HCT116 (cell line): ENCODE results near the gene RARG.

ENCODE experiments used
- ATF3 ChIP-seq: IDR thresholded peaks from 2 replicates; pipeline ENCODE4 v1.6.1; 2012
- EZH2 ChIP-seq: fragments of 200-600 bp; sonication (generic); IDR thresholded peaks from 2 replicates; pipeline ENCODE4 v1.6.1; 2017; ENCODE audit warnings: antibody characterized with exemption, mixed run types
- JUND ChIP-seq: IDR thresholded peaks from 2 replicates; pipeline ENCODE4 v1.6.1; 2012
- POLR2A ChIP-seq: IDR thresholded peaks from 2 replicates; pipeline ENCODE4 v1.7.0; 2011; ENCODE audit warnings: borderline replicate concordance; ENCODE audit not compliant: insufficient read depth, insufficient read length; ENCODE audit errors: extremely low read depth
- POLR2AphosphoS5 ChIP-seq: IDR thresholded peaks from 2 replicates; pipeline ENCODE4 v1.6.1; 2011; ENCODE audit warnings: mild to moderate bottlenecking, low read depth, low read length, moderate library complexity
- REST ChIP-seq: IDR thresholded peaks from 2 replicates; pipeline ENCODE4 v1.6.1; 2012; ENCODE audit warnings: low read depth
- YY1 ChIP-seq: IDR thresholded peaks from 2 replicates; pipeline ENCODE4 v1.6.1; 2011; ENCODE audit warnings: low read length, low read depth, moderate library complexity, mild to moderate bottlenecking; ENCODE audit not compliant: insufficient replicate concordance; ENCODE audit errors: extremely low read depth
- ZBTB33 ChIP-seq: IDR thresholded peaks from 2 replicates; pipeline ENCODE4 v1.6.1; 2011; ENCODE audit warnings: mild to moderate bottlenecking, low read length, moderate library complexity; ENCODE audit not compliant: insufficient replicate concordance; ENCODE audit errors: extremely low read depth
- ZFX ChIP-seq: fragments of 450-650 bp; IDR thresholded peaks from 2 replicates; pipeline ENCODE4 v1.6.1; 2017
- TF ChIP-seq, protein P1 (sequence below), 3 experiments: fragments of 200-600 bp in 1 of 3; sonication (generic) in 1 of 3; IDR thresholded peaks in 2 of 3; conservative IDR thresholded peaks in 1 of 3; 2 replicates each; pipeline ENCODE4 v1.5.1; 2012 to 2017; ENCODE audit warnings: low read depth in 2 of 3, low read length in 2 of 3, antibody characterized with exemption in 1 of 3, borderline replicate concordance in 1 of 3, control low read depth in 1 of 3, mild to moderate bottlenecking in 1 of 3, mixed read lengths in 1 of 3, mixed run types in 1 of 3, moderate library complexity in 1 of 3; ENCODE audit not compliant: insufficient read depth in 1 of 3

- TF ChIP-seq POLR2AphosphoS5 (no peak), JUND (no peak), ATF3 (no peak), POLR2A (no peak), EZH2 (no peak), YY1 (no peak), ZBTB33 (no peak), REST (no peak), ZFX (no peak)
- TF ChIP-seq, protein P1, sequence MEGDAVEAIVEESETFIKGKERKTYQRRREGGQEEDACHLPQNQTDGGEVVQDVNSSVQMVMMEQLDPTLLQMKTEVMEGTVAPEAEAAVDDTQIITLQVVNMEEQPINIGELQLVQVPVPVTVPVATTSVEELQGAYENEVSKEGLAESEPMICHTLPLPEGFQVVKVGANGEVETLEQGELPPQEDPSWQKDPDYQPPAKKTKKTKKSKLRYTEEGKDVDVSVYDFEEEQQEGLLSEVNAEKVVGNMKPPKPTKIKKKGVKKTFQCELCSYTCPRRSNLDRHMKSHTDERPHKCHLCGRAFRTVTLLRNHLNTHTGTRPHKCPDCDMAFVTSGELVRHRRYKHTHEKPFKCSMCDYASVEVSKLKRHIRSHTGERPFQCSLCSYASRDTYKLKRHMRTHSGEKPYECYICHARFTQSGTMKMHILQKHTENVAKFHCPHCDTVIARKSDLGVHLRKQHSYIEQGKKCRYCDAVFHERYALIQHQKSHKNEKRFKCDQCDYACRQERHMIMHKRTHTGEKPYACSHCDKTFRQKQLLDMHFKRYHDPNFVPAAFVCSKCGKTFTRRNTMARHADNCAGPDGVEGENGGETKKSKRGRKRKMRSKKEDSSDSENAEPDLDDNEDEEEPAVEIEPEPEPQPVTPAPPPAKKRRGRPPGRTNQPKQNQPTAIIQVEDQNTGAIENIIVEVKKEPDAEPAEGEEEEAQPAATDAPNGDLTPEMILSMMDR (IDR thresholded peaks at IDR 0.05 in 2 of 3, conservative IDR thresholded peaks at IDR 0.05 in 1 of 3; ENCODE audit: borderline replicate concordance in 1 of 3, insufficient read depth in 1 of 3, low read depth in 2 of 3, low read length in 2 of 3) = no peak
Measured at GRCh38 chr12:53208435-53208834, 23.6 kb downstream of the RARG start.
